ENCODE data around the gene TXNRD1. TPM values are rescaled to one million over a fixed set of nuclear protein-coding genes. Genes with fewer than 3 reads are reported as not detected.

Gene TXNRD1
- total and polyA plus RNA-seq, 8 donors, result 19.4 to 208 (median 76.8) TPM

DNA sequence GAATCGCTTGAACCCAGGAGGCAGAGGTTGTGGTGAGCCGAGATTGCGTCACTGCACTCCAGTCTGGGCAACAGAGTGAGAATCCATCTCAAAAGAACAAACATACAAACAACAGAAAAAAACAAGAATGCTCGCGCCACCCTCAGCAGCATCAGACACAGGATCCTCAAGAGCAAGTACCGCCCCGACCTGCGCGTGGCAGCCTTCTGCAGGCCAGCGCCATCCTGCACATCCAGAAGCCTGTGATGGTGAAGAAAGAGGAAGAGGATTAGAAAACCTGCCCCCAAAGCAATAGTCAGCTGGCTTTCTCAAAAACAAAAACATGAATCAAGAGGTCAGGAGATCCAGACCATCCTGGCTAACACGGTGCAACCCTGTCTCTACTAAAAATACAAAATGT lies 57.9 kb downstream of the TXNRD1 start:
- peaks cover 0 to 25% (median 0%) of the 10 kb centered on the region in 4 donors for H3K4me1 ChIP-seq
- H3K4me3 ChIP-seq, result no peak overlapping the region
- no peaks in the 10 kb centered on the region for H3K36me3 ChIP-seq
- intact Hi-C loops (cut with DNase I; ENCODE audit: low total_unique reads), result no loop called here
- DNase-seq, result no peak
- no peaks in the 10 kb centered on the region for H3K27me3 ChIP-seq
- no peak overlapping the region for H3K27ac ChIP-seq
- no peaks in the 10 kb centered on the region for H3K9me3 ChIP-seq
- WGBS, 5 donors, result 90 to 97% (median 95%) methylated on average over 11 of the region's 11 CpGs
- TF ChIP-seq, protein P1, sequence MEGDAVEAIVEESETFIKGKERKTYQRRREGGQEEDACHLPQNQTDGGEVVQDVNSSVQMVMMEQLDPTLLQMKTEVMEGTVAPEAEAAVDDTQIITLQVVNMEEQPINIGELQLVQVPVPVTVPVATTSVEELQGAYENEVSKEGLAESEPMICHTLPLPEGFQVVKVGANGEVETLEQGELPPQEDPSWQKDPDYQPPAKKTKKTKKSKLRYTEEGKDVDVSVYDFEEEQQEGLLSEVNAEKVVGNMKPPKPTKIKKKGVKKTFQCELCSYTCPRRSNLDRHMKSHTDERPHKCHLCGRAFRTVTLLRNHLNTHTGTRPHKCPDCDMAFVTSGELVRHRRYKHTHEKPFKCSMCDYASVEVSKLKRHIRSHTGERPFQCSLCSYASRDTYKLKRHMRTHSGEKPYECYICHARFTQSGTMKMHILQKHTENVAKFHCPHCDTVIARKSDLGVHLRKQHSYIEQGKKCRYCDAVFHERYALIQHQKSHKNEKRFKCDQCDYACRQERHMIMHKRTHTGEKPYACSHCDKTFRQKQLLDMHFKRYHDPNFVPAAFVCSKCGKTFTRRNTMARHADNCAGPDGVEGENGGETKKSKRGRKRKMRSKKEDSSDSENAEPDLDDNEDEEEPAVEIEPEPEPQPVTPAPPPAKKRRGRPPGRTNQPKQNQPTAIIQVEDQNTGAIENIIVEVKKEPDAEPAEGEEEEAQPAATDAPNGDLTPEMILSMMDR (IDR thresholded peaks at IDR 0.05), result no peak
- TF ChIP-seq EP300 (IDR thresholded peaks at IDR 0.05) (no peak), POLR2AphosphoS5 (IDR thresholded peaks at IDR 0.05) (no peak), POLR2A (IDR thresholded peaks at IDR 0.05) (no peak)

DNA sequence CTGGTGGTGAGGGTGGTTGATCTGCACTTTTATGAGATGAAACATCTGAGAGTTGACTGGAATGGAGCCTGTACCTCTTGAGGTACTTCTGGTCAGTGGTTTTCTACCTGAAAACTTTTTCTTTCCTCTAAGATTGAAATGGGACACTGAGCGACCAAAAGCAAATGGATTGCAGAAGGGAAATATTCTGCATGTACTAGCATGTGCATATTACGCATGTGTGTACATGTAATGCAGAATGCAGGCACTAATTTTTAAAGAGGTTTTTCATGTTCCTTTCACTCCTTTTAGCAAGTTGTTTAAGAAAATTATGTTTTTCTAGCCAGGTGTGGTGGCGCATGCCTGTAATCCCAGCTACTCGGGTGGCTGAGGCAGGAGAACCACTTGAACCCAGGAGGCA lies 59.2 kb downstream of the TXNRD1 start:
- no peak overlapping the region for H3K27ac ChIP-seq
- TF ChIP-seq POLR2A (IDR thresholded peaks at IDR 0.05) (no peak), POLR2AphosphoS5 (IDR thresholded peaks at IDR 0.05) (no peak), EP300 (IDR thresholded peaks at IDR 0.05) (no peak)
- TF ChIP-seq, protein P1 (IDR thresholded peaks at IDR 0.05), result no peak
- H3K9me3 ChIP-seq, result no peaks in the 10 kb centered on the region
- H3K4me1 ChIP-seq, result peaks cover 0 to 25% (median 0%) of the 10 kb centered on the region in 4 donors
- intact Hi-C loops (cut with DNase I; ENCODE audit: low total_unique reads), result no loop called here
- WGBS, 5 donors, result 90 to 99% (median 95%) methylated on average over 4 of the region's 4 CpGs
- no peaks in the 10 kb centered on the region for H3K27me3 ChIP-seq
- no peak for DNase-seq
- H3K4me3 ChIP-seq, result no peak overlapping the region
- no peaks in the 10 kb centered on the region for H3K36me3 ChIP-seq

DNA sequence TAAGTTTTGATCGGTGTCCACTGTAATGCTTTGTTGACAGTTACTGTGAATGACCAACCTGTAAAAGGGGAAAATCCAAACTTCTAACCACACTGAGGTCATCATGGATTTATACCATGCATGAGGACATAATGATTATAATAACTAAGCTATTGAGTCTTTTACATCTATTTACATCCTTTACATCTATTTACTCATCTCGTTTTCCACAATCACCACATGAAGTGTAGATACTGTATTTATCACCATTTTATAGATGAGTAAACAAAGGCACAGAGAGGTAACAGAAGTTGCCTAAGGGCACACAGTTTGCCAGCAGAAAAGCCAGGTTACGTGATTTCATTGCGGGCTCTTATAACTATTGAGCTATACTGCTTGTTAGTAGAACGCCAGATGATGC lies 60.1 kb downstream of the TXNRD1 start:
- Histone ChIP-seq H3K9me3 (no peaks in the 10 kb centered on the region), H3K27me3 (no peaks in the 10 kb centered on the region), H3K36me3 (no peaks in the 10 kb centered on the region), H3K27ac (peak overlapping the region; percentile 42 to 77 (median 67)), H3K4me3 (peak overlapping the region in 2 of 4 donors; percentile 7 to 16), H3K4me1 (peaks cover 0 to 34% (median 6%) of the 10 kb centered on the region in 4 donors)
- TF ChIP-seq, protein P1 (IDR thresholded peaks at IDR 0.05), result no peak
- no peak for TF ChIP-seq POLR2A (IDR thresholded peaks at IDR 0.05)
- no peak for TF ChIP-seq POLR2AphosphoS5 (IDR thresholded peaks at IDR 0.05)
- no peak for TF ChIP-seq EP300 (IDR thresholded peaks at IDR 0.05)
- no peak for DNase-seq
- intact Hi-C loops (cut with DNase I; ENCODE audit: low total_unique reads), result no loop called here
- WGBS, 5 donors, result 41 to 57% (median 48%) methylated on average over 5 of the region's 5 CpGs

DNA sequence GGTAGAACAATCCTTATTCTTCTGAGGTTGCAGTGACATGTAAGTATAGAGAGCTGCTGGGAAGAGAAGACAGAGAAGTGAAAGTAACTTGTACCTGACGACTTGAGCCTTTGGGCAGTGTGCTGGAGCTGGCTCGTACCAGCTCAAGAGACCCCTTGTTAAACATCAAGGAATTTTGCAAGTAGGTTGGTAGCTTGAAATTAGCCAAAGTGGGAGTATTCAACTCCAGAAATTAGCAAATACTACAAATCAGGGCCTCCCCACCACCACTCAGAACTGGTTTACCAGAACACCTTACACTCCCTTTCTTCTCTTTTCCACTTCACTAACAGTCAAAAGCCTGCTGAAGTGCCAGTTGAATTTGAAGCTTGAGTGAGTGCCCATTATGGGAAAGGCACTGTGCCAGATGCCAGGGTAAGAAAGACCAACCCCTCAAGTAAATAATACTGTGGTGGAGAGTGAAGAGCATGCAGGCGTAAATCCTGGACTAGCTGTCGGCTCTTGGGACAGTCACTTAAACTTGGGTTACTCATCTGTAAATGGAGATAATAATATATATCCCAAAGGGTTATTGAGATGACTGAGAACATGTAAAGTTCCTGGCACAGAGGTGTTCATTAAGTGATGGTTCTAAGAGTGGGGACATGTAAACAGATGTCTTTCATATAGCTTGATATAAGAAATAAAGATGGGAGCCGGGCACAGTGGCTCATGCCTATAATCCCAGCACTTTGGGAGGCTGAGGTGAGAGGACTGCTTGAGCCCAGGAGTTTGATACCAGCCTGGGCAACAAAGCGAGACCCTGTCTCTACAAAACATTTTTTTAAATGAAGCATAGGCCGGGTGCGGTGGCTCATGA lies 60.9 kb downstream of the TXNRD1 start:
- Histone ChIP-seq H3K36me3 (no peaks in the 10 kb centered on the region), H3K4me3 (peak overlapping the region; percentile 7 to 20 (median 16)), H3K27me3 (no peaks in the 10 kb centered on the region), H3K9me3 (no peaks in the 10 kb centered on the region), H3K27ac (peak overlapping the region; percentile 42 to 77 (median 67)), H3K4me1 (peaks cover 0 to 35% (median 7%) of the 10 kb centered on the region in 4 donors)
- intact Hi-C loops (cut with DNase I; ENCODE audit: low total_unique reads), result no loop called here
- WGBS, 5 donors, result 45 to 71% (median 63%) methylated on average over 8 of the region's 8 CpGs
- DNase-seq, result no peak
- TF ChIP-seq, protein P1 (IDR thresholded peaks at IDR 0.05), result no peak
- TF ChIP-seq POLR2AphosphoS5 (IDR thresholded peaks at IDR 0.05) (no peak), EP300 (IDR thresholded peaks at IDR 0.05) (no peak), POLR2A (IDR thresholded peaks at IDR 0.05) (no peak)
